COLO668 (cell line): ENCODE data around the gene GLT1D1.
A peak's percentile ranks its signal among the peaks of the same experiment; 100 is the strongest.

Experiments used
- DNase-seq: peaks from one replicate; lab custom pipeline; 2025; ENCODE audit not compliant: unreplicated experiment; lab: John Stamatoyannopoulos, UW

GLT1D1 gene

DNA sequence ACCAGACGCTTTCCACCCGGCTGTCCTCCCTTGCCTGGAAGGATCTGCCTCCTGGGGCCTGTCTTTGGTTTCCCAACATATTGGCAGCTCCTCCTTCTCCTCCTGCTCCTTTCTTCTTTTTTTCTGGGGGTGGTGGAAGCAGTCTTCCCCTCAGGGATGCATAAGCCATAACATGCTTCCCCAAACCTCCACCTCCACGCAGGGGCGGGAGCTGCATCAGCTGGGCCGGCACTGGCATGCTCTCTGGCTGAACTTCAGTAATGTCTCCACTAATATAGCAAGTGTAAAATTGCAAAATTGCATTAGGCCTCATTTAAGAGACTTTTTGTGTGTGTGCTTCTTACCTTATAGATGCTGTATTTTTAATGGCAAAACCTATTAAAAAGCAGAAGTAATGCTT lies 58.6 kb downstream of the GLT1D1 start:
- no peak for DNase-seq

DNA sequence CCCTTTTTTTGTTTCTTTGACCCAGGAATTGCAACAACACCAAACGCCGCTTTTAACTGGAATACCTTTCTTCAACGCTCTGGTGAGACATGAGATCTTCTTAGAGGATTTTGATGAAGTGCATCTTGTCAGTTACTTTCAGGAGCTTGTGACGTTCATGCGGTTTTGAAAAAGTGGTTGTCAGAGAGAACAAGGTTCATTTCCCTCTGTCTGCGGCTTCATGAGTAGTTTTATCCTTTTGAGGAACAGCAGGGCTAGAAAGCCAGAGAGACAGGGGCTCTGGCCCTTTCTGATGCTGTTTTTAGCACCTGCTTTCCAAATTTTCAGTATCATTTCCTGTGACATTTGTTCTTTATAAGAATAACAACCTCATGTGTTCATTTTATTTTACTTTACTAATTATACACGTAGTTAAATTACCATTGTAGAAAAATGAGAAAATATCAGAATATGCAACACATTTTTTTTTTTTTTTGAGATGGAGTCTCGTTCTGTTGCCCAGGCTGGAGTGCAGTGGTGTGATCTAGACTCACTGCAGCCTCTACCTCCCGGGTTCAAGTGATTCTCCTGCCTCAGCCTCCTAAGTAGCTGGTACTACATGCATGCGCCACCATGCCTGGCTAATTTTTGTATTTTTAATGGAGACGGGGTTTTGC lies 61.8 kb downstream of the GLT1D1 start:
- DNase-seq: no peak

DNA sequence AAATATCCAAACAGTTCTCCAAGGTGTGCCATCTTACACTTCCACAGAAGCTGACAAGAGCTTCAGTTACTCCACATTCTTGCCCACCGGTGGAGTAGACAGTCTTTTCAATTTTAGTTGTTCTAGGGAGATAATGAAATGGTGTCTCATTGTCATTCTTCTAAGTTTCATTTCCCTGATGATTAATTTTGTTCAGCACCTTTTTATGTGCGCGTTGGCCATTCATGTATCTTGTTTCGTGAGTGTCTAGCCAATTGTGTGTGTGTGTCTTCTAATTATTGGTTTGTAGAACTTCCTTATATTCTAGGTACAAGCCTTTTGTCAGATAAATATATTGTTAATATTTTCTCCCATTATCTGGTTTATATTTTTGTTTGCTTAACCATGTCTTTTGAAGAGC lies 63.1 kb downstream of the GLT1D1 start:
- no peak for DNase-seq

DNA sequence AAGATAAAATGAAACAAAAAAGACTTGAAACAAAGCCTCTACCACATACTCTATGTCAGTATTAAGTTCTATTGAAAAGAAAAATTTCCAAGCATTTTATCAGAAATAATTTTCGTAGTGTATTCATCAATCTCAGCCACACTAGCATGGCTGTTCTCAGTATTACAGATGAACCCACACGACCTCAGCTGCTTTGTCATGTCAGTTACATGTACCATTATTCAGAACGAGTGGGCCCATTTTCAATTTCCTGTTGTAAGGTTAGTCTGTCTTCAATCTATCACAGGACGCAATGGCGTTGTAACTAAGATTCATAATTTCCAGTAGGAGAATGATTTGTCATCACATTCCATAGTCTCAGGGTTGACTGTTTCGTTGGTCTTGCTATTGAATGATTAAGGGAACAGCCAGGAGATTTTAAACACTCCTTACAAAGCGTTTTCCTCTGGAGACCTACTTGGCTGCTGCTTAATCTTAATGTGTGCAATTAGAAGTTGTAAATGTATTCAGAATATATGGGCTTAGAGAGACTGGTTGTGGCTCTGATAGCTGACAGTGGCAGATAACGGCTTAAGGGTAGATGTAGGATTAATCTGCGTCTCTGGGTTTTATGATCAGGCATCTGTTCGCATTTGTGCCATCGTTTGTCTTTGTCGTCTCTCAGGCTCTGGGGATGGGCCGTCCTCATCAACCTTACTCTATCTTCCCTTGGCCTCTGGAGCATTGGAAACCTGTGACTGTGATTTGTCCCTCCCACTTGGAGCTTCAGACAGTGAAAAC lies 65.4 kb downstream of the GLT1D1 start:
- DNase-seq: no peak

GRCh38 chr12:128920468-128920867 lies 67.2 kb downstream of the GLT1D1 start:
- no peak for DNase-seq

DNA sequence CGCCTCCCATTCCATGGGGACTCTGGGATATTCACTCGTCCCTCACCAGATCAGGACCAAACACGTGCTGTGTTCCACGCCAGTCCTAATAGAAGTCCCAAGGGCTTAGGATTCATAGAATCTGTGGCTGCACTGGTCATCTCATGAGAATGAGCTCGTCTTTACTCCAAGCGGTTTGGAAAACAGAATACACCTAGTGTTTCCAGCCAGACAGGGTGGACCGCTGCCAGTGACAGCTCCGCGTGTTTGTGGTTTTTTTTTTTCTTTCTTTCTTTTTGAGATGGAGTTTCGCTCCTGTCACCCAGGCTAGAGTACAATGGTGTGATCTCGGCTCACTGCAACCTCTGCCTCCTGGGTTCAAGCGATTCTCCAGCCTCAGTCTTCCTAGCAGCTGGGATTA lies 75.1 kb downstream of the GLT1D1 start:
- no peak for DNase-seq

GRCh38 chr12:128929057-128929456 lies 75.8 kb downstream of the GLT1D1 start:
- no peak for DNase-seq

DNA sequence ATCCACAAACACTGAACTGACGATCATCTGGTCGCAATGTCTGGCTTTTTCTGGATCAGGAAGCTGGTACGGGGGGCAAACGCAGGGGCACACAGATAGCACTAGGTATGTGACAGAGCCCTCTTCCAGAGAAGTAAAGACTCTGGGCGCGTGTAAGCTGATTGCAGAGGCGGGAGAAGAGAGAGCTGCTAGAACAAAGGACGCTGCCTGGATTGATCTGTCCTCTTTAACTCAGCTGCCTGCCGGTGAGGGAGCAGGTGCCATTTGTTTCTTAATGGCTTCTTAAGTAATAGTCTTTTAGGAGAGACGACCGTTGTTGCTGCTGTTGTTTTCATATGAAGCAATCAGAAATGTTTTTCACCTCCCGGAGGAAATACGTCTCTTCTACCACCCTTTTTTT lies 77.3 kb downstream of the GLT1D1 start:
- no peak for DNase-seq

DNA sequence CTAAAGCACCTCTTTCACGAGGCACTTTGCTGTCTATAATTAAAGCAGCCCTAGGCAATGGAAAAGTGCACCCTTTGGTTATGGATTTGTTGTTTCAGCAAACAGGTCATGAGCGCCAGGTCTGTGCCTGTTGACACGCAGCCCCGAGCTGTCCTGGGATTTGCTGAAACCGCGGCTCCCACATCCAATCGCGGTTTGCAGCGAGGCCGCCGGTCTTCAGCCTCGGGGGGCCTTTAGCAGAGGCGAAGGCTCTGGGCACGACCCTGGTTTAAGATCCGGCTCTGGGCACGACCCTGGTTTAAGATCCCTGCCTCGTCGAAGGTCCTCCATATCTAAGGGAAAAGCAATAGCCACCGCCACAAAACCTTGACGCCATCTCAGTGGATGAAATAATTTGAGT lies 79.2 kb downstream of the GLT1D1 start:
- DNase-seq: no peak

DNA sequence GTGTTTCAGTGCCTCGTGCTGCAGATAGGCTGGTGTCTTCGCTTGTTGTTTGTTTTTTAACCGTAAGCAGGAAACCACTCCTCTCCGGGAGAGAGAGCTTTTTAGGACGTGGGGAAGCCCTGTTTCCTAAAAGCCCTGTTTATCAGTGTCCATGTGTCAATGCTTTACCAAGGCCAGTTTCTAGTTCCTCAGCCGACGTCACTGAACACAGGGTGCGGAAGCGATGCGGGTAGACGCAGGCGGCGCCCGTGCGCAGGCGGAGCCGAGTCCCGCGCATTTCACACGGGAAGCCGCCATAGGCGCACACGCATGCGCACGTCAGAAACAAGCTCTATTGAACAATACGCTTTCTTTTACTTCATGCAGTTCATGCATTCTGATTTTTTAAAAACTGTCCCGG lies 79.8 kb downstream of the GLT1D1 start:
- DNase-seq: no peak

DNA sequence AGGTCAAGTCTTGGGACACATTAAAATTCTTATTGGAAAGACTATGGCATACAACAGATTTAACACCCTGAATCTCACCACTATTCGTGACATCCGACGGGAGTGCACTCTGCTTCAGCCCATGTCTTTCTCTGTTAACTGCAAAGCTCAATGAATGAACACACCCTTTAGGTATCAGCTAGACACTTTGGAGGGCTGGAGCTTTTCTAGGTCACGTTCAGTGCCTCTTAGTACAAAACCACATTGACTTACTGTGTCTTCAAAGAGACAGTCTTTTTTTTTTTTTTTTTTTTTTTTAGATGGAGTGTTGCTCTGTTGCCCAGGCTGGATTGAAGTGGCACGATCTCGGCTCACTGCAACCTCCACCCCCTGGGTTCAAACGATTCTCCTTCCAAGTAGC lies 80.6 kb downstream of the GLT1D1 start:
- DNase-seq: no peak

DNA sequence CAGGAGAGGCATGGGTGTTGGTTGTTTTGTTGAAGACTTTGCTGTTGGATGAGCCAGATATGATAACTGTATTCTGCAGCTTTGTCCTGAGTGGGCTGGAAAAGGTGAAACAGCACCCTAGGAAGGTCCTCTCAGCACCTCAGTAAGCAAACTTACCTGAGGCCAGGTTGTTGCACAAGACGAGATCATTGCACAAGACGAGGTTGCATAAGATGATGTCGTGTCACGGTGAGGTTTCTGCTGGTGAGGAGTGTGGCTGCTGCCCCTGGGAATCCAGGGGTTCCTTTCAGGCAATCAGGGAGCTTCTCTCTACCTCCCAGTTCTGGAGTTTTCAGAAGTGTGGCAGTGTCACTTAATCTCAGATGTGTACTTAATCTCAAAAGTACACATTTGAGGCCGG lies 85.6 kb downstream of the GLT1D1 start:
- DNase-seq: no peak

DNA sequence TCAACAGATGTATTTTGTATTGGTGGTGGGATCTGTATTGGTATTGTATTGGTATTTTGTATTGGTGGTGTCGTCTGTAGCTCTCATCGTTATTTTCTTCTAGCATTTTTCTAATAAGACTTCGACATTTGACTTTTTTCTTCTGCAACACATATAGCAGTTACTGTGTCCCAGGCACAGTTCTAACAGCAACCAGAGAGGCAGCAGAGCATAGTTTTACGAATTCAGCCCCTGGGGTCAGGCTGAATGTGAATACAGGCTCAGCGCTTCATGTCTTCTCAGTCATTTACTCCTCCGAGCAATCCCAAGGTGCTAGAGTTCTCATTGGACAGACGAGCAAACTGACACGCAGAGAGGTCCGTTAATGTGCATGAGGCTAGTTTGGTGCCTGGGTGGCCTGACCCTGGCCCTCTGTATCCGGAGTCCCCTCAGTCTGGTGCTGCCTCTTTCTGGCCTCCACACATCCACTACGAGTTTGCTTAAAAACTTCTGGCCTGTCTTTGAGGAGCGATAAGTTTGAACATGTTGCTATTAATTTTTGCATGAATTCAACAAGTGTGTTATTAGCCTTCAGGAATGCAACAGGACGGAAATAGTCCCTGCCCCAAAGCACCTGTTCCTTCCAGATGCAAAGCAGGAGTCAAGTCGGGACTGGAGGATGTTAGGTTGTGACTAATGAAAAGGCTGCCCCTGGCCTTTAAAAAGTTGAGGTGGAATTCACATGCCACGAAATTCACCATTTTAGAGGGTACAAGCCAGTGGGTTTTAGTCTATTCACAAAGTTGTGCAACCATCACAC lies 87.0 kb downstream of the GLT1D1 start:
- DNase-seq: no peak

DNA sequence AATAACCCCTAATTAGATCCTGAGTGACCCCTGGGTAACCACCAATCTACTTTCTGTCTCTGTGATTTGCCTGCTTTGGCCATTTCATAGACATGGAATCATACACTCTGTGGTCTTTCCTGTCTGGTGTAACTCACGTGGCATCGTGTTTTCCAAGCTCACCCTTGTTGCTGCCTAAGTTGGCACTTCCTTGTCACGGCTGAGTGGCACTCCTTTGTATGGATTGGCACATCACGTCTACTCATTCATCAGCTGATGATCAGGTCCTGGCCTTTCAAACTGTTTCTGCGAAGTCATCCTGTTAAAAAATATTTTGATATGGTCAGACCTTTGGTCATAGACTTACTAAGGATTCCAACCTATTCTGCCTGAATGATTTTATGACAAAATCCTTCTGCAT lies 87.7 kb downstream of the GLT1D1 start:
- DNase-seq: peak; percentile 38

DNA sequence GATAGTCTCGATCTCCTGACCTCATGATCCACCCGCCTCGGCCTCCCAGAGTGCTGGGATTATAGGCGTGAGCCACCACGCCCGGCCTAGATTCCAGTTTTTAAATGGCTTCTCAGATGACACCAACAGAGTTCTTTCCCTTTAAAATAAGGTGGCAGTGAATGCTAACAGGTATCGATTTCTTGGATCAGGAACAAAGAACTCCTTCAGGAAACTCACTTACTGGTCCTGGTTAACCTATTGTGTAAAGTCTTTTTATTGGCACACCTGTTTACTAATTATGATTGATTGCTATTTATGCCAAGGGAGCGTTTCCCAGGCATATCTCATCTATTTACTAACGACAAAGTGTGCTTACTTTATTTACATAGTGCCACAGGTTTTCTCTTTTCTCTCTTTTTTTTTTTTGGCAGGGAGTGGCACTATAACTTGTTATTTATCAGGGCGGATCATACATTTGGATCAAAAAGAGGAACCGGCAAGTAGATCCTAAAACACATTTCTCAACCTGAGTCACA lies 89.7 kb downstream of the GLT1D1 start:
- DNase-seq: peak; percentile 40

- DNase-seq: no peak
Observed at GRCh38 chr12:128944956-128945355, 91.7 kb downstream of the GLT1D1 start.

DNA sequence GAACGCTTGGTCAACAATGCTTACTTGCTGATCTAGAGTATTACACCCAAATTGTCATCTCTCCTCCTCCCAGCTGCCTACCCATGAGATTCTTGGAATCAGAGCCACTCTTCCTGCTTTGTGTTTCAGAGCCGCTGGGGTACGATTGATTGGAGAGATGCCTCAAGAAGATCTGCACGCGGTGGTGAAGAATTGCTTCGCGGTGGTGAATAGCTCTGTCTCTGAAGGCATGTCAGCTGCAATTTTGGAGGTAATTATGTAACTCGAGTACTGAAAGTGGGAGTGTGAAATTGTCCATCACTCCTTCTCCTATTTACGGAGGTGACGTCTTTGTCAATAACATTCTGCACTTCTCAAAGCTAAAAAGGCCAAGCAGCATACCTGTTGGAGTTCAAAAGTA lies 93.9 kb downstream of the GLT1D1 start:
- no peak for DNase-seq

DNA sequence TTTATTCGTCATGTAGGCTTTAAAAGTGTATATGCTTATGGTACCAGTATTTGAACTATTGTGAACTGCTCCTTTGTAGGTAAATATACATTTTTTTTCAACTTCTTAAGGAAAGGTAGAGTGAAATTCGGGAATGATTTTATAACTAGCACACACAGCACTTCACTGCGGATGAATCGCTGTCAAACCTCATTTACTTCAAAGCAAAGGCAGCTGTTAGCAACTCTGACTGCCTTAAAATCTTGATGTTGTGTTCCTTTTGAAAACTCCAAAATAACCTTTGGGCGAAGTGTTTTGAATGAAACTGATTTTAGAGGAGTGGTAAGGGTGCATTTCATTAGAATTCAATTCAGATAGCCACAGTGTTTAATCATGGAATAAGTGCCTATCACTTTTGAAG lies 95.8 kb downstream of the GLT1D1 start:
- DNase-seq: no peak

- DNase-seq: peak; percentile 4
Observed at GRCh38 chr12:128951448-128951847, 98.2 kb downstream of the GLT1D1 start.

DNA sequence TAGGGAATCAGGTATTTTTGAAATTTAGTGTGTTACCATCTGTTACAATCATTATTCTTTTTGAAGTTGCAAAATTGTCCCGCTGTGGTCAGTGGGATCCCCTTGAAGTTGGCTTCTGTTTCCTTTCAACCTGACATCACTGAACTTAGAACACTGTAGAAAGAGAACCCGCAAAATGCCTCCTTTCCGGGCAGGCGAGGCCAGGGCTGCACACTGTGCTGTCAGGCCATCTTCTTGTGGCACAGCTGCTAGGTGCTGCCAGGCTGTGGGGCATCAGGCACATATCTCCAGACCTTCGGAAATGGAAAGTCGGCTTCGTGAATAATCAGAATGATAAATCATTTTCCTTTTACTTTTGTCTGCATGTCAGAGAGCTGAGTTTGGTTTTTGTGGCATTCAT lies 103.5 kb downstream of the GLT1D1 start:
- no peak for DNase-seq

GRCh38 chr12:128959901-128960300 lies 106.6 kb downstream of the GLT1D1 start:
- no peak for DNase-seq
